GM12878 (cell line): Measurements from ENCODE around the gene CTNNA3. TPM values are rescaled to one million over a fixed set of nuclear protein-coding genes. Genes with fewer than 3 reads are reported as not detected.

Experiments used
- BACH1 ChIP-seq: fragments of 450-650 bp; IDR thresholded peaks from 2 replicates; pipeline ENCODE4 v1.6.1; 2017; ENCODE audit warnings: mild to moderate bottlenecking, borderline replicate concordance
- CBFB ChIP-seq: IDR thresholded peaks from 2 replicates; pipeline ENCODE4 v1.6.1; 2016; ENCODE audit warnings: antibody characterized with exemption, low read depth
- CHD1 ChIP-seq: IDR thresholded peaks from 2 replicates; pipeline ENCODE4 v1.6.1; 2012; ENCODE audit warnings: low read depth, low read length, improper control_type of control experiment
- IKZF2 ChIP-seq, 2 experiments: fragments of 450-650 bp; IDR thresholded peaks; 2 replicates each; pipeline ENCODE4 v1.6.1; 2017; ENCODE audit warnings: mild to moderate bottlenecking in 2 of 2, moderate library complexity in 2 of 2
- NFIC ChIP-seq: IDR thresholded peaks from 2 replicates; pipeline ENCODE4 v1.6.1; 2012; ENCODE audit warnings: low read depth, mild to moderate bottlenecking, inconsistent platforms, low read length, moderate library complexity
- SIN3A ChIP-seq: IDR thresholded peaks from 2 replicates; pipeline ENCODE4 v1.6.1; 2012; ENCODE audit warnings: low read depth, low read length, improper control_type of control experiment
- SMC3 ChIP-seq: IDR thresholded peaks from 2 replicates; pipeline ENCODE4 v1.6.1; 2011; ENCODE audit warnings: low read length, improper control_type of control experiment, borderline replicate concordance
- TBL1XR1 ChIP-seq: IDR thresholded peaks from 2 replicates; pipeline ENCODE4 v1.6.1; 2012; ENCODE audit warnings: low read depth, low read length, improper control_type of control experiment
- TCF7 ChIP-seq: IDR thresholded peaks from 2 replicates; pipeline ENCODE4 v1.6.1; 2014; ENCODE audit warnings: antibody characterized with exemption, borderline replicate concordance
- ZNF384 ChIP-seq: IDR thresholded peaks from 2 replicates; pipeline ENCODE4 v1.6.1; 2012; ENCODE audit warnings: low read depth, mild to moderate bottlenecking, low read length, improper control_type of control experiment, borderline replicate concordance
- ZNF687 ChIP-seq: fragments of 450-650 bp; IDR thresholded peaks from 2 replicates; pipeline ENCODE4 v1.6.1; 2017; ENCODE audit warnings: mild to moderate bottlenecking, moderate library complexity
- polyA plus RNA-seq, 11 experiments: library from polyadenylated mRNA; depleted of rRNA in 4 of 11; unstranded in 6 of 11; stranded (reverse) in 5 of 11; fragments of >200 nt; fragmentation: Nextera tagmentation in 4 of 11; fragmentation: Illumina TruSeq in 1 of 11; extraction: Ambion mirVana in 4 of 11; extraction: Trizol in 1 of 11; gene quantifications; 1 replicate in 1 of 11; 2 replicates in 10 of 11; pipeline versions ENCODE4 v1.2.1 to v1.2.3, GENCODE V29; 2011 to 2016; ENCODE audit warnings: inconsistent platforms in 2 of 11, missing spikeins in 2 of 11, low read depth in 1 of 11
- total RNA-seq, 4 experiments: library from RNA; depleted of rRNA in 3 of 4; stranded (reverse); fragments of >200 nt in 3 of 4; fragmentation: Illumina TruSeq in 1 of 4; extraction: Trizol in 1 of 4; gene quantifications; 2 replicates each; pipeline versions ENCODE4 v1.2.1 to v1.2.3, GENCODE V29; 2013 to 2021

The CTNNA3 gene
- total and polyA plus RNA-seq, 10 of the 15 experiments (the other 5 are each of a cell fraction or from before 2014, with no cell fraction given): under 0.01 to 4.5 (median 0.22) TPM; not detected in 2

- TF ChIP-seq SIN3A (no peak), ZNF687 (no peak), CBFB (no peak), NFIC (no peak), CHD1 (no peak), IKZF2 (IDR thresholded peaks at IDR 0.05) (no peak), TBL1XR1 (no peak), SMC3 (no peak), TCF7 (no peak), BACH1 (no peak), ZNF384 (no peak)
Observed at GRCh38 chr10:66996996-66997395, 699.0 kb downstream of the CTNNA3 start (continued).
